Frontal cortex (tissue), 4 donors: ENCODE data around the gene CADM2. TPM values are rescaled to one million over a fixed set of nuclear protein-coding genes. Genes with fewer than 3 reads are reported as not detected.

Source experiments
- DNase-seq, 2 donors: peaks; one replicate each; pipeline ENCODE4 v3.0.0; 2012; ENCODE audit warnings: low spot score in 2 of 2
- FAIRE-seq: peaks from 2 replicates; lab custom pipeline; 2012; peaks lifted over from hg19 to GRCh38; lab: Jason Lieb, UNC
- total RNA-seq: library from RNA; depleted of rRNA; stranded (reverse); fragments of >200 nt; gene quantifications from one replicate; pipeline ENCODE4 v1.2.3, GENCODE V29; 2014
- donor health status: control.
- donor health status: control.
- donor health status: control.

The CADM2 gene
- total RNA-seq, 1 donor from 2014 or later, result 64.8 TPM

- FAIRE-seq, result no peak
- no peak for DNase-seq
Measured at GRCh38 chr3:84980456-84980855, 21.7 kb downstream of the CADM2 start.

DNA sequence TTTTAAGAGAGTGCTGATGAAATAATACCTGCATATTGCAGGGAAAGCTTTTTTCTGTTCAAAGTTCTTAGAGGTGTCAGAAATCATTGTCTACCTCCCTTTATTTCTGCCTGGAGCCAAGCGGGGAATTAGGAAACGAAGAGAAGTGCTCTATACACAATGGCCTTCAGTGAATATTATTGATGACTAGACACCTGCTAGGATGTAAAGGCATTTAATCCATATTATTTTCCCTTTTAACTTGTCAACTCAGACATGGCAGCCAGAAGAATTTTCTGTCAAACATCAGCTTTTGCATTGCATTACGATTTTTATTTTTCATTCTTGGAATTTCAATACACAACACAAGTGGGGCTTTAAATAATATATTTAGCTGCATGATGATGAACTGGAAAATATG, 24.7 kb downstream of the CADM2 start:
- FAIRE-seq, result no peak
- no peak for DNase-seq

DNA sequence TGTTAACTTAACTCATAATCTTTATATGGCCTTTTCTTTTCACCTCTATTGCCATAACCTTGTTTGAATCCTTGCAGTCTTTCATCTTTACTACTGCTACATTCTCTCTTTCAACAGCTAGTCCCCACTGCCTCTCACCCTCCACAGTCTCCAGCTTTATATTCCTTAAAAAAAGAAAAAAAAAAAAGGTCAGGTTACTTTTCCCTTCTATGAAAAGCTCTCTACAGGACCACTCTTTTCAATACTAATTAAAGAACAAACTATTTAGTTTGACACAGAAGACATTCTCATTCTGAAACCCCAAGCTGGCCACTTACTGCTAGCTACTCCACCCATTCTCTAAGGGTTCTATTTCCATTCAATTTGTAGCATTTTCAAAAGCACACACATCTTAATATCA, 25.6 kb downstream of the CADM2 start:
- FAIRE-seq, result no peak
- no peak for DNase-seq

- FAIRE-seq (no peak), DNase-seq (no peak)
Measured at GRCh38 chr3:84985795-84986194, 27.0 kb downstream of the CADM2 start.

DNA sequence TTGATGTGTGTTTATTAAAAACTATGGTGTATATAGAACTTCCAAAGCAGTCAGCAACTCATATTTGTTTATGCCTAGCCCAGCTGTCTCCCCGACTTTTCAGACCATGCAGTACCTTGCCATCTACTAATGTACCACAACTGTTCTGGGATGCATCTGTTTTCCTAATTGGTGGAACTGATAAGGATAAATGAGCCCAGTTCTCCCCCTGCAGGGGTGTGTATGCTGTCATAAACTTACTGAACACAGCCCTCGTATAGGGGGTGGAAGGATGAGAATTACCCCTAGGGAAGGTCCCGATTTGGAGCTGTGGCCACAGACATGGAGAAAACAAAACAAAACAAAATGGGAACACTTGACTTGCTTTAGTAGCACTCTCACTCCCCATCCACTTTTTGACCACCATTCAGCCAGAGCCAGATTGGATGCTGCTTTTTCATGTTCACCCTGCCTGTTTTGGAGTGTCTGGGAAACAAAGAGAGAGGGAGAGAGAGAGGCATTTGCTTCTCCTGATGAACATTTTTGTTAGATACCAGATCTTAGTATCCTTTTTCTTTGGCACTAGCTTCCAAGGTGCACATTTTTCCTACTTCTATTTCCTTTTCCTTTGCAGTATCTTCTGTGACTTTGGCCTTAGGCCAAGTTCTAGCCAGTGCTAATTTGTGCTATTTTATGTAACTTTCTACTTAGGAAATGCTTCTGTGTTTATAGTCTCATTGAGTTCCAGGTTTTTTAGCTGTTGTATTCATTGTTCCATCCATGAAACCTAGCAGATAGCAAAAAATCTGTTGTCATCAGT, 29.1 kb downstream of the CADM2 start:
- FAIRE-seq (no peak), DNase-seq (no peak)

DNA sequence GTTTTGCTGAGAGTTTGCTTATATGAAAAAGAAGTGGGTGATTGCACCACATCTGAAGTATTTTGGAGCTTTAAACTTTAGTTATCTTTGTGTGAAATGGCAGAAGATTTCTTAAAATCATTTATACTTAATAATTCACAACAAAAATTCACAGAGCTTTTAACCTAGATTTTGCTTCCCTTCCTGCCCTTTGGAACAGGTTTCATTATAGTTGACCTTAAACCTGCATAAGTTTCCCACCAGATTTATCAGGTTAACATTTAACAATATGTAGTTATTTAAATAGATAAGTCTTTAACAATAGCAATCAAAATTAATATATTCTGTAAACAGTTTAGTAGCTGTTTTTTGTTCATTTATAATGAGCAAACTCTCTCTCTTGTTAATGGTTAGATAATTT, 30.3 kb downstream of the CADM2 start:
- DNase-seq, result no peak
- FAIRE-seq, result no peak

DNA sequence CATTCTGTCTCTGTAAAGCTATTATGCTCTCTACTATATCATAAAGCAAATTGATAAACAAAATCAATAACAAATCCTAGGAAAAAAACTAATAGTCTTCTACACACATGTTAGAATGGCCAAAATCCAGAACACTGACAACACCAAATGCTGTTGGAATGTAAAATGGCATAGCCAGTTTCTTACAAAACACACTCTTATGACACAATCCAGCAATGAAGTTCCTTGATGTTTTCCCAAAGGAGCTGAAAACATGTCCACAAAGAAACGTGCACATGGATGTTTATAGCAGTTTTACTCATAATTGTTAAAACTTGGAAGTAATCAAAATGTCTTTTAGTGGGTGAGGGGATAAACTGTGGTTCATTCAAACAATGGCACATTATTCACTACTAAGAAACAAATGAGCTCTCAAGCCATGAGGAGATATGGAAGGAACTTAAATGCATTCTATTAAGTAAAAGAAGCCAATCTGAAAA, 32.7 kb downstream of the CADM2 start:
- FAIRE-seq (no peak), DNase-seq (no peak)

GRCh38 chr3:84993956-84994355, 35.2 kb downstream of the CADM2 start:
- DNase-seq (no peak), FAIRE-seq (no peak)

- FAIRE-seq (no peak), DNase-seq (no peak)
Measured at GRCh38 chr3:84998545-84998944, 39.8 kb downstream of the CADM2 start.

DNA sequence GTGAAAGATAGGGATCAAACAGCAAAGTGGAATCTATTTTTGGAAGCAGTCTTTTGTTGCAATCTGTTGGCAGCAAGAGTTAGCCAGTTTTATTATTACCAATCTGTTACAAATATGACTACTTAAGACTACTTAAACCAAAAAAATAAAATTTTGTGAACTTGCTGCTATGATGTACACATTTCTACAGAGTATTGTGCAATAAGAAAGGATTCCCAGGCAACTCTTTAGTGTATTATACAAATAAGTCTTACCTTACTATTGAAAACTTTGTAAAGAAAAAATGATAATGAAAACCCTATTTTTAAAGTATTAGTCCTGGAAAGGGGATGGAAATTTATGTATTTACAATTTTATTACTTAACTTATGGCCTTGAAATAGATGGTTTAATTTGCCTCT, 44.7 kb downstream of the CADM2 start:
- no peak for FAIRE-seq
- no peak for DNase-seq

DNA sequence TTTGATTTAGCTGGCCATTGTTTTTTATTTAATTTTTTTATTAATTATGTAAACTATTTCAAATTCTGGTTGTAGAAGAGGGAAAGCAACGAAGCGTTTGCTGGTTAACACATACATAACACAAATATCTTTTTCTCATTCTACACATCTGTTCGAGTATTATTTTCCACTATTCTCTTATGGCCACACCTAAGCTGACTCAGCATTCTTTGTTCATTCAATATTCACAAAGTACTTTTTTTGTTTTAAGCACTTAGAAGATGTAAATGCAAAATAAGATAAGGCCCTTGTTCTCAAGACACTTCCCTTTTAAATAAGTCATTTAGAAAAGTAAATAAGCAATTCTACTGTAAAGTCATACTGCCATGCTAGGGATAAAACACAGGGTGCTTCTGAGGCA, 45.4 kb downstream of the CADM2 start:
- DNase-seq (no peak), FAIRE-seq (no peak)

DNA sequence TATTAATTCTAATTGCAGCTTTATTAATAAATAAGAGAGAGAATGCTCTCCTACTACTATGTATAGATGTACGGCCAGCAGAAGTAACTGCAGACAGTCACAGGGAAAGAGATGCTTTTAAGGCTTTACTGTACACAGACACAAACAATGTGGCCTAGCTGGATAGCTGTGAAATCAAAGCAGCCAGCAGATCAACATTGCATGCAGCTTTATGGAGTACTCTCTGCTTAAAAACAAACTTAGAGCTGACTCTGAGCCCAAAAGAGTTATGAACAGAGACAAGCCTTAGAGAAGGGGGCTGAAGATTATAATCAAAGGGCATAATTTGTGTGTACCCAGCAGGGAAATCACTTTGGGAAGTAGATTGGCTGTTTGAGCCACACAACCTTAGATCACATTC, 47.2 kb downstream of the CADM2 start:
- DNase-seq (no peak), FAIRE-seq (no peak)

DNA sequence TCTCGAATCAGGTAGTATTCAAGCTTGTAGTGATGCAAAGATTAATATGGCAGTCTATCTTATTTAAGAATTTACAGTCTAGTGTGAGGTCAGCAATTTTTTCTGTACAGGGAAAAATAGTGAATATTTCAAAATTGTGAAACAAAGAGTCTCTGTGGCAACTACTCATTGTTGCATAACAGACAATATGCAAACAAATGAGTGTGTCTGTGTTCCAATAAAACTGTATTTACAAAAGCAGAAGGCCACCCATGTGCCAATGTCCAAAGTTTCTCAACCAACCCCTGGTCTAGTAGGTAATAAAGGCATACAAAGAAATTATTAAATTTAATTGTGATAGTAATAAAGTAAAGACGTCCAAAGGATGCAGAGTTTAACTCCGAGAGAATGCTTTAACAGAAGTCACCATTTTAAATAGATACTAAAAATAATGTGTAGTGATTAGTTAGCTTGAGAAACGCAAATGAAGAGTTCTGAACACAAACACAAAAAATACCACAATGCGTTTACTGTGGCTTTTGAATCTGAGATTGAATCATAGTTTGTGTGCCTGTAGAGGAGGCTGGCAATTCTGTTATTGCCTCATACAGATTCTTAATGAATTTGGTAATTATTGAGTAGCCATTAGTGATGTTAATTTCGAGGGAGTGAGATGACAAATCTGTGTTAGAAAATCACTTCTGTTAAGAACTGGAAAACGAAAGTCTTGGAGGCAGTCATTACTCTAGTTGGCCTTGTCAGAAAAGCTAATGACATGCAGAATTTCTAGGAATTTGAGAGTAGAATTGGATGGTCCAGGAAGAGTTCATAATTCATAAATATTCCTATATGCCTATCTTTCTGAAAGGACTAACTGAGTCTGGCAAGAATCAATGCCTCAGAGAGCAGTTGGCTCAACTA, 48.7 kb downstream of the CADM2 start:
- DNase-seq (no peak), FAIRE-seq (peak; percentile 24)

DNA sequence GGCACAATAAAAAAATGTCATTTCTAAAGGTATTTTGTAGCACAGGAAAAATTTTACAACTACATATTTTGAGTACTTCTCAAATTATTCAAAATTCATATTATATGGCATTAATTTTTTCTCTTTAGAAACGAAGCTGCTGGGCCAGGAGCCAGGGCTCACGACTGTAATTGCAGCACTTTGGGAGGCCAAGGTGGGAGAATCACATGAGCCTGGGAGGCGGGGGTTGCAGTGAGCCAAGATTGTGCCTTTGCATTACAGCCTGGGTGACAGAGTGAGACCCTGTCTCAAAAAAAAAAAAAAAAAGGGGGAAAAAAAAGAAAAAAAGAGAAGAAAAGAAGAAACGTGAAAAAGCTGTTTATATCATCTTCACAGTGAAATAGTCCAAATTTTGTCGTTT, 62.0 kb downstream of the CADM2 start:
- DNase-seq (no peak), FAIRE-seq (no peak)

- DNase-seq (no peak), FAIRE-seq (no peak)
Measured at GRCh38 chr3:85030052-85030451, 71.3 kb downstream of the CADM2 start.

DNA sequence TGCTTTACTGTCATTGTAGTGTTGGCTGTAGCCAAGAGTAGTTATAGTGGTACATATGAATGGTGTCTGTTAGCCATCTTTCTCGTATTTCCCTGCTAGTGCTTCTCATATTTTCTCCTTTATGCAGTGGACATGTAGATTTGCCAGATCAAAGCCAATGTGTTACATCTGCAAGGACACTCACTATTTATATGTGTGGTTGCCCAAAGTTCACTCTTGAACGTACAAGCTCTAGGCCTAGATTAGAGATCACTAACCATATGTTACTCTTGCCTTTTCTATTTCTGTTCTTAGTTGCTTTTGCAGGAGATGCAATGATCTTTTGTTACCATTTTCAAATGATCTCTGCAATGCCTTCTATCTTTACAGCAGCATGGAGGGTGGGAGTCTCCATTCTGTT, 78.4 kb downstream of the CADM2 start:
- FAIRE-seq (no peak), DNase-seq (no peak)

DNA sequence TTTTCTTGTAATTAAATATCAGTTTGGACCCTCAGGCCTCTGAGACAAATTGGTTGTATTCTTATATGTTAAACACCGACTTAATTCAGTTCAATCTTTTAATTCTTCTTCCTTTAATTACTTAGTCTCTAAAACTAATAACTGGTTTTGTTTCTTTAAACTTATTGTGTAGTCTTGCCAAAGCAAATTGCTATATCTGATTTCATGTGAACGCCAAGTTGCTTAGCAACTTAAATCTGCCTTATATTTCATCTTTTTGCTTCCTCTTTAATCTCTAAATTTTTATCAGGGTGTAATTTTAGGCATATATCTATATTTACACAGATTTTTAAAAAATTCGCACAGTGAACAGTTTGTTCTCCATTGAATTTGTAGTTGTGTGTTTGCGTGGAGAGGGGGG, 82.2 kb downstream of the CADM2 start:
- FAIRE-seq, result no peak
- DNase-seq, result no peak

GRCh38 chr3:85041562-85042055, 82.8 kb downstream of the CADM2 start:
- DNase-seq (no peak), FAIRE-seq (no peak)

DNA sequence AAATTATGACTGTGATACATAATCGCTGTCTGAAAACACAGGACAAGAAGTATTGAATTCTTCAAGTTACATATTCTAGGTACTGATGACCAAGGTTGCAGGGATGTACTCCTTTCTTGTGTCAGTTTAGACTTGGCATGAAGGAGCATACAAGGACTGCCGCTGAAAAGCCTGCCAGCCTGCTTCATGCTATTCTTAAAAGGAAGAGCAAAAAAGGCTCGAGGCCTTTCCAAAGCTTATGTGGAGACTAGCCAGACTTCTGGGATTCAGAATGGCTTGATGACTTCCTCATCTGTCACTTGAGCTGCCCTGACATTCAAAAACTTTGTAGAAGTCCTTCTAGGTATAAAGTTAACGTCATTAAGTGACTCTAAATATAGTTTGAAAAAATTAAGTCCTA, 92.0 kb downstream of the CADM2 start:
- FAIRE-seq (no peak), DNase-seq (no peak)

- no peak for FAIRE-seq
Measured at GRCh38 chr3:85051786-85052185, 93.0 kb downstream of the CADM2 start.

GRCh38 chr3:85053626-85054025, 94.8 kb downstream of the CADM2 start:
- DNase-seq (no peak), FAIRE-seq (no peak)

More at GRCh38 chr3:85051786-85052185, 93.0 kb downstream of the CADM2 start:
- no peak for DNase-seq
